GM23338 (cell line): Measurements from ENCODE around the gene PTPN22. TPM values are rescaled to one million over a fixed set of nuclear protein-coding genes. Genes with fewer than 3 reads are reported as not detected.

Source experiments
- ATAC-seq: fragments of 200-7000 bp; cut with Tn5 transposase; 3 replicates; pipeline ENCODE4 v1.9.1; 2020
- DNase-seq: peaks from one replicate; pipeline ENCODE4 v3.0.0-alpha.2; 2015; ENCODE audit warnings: low spot score
- H2AFZ ChIP-seq: fragments of 200-600 bp; sonication (generic); 2 replicates; pipeline ENCODE4 v1.8.0; 2016; ENCODE audit warnings: antibody characterized with exemption, mild to moderate bottlenecking, moderate library complexity
- H3F3A ChIP-seq: fragments of 200-600 bp; sonication (generic); replicated peaks from 2 replicates; pipeline ENCODE4 v1.8.0; 2017; ENCODE audit warnings: antibody characterized with exemption, mixed run types, low read depth
- H3K27ac ChIP-seq: fragments of 200-600 bp; sonication (generic); 2 replicates; pipeline ENCODE4 v1.6.1; 2016; ENCODE audit warnings: low read depth
- H3K27me3 ChIP-seq: fragments of 200-600 bp; sonication (generic); 2 replicates; pipeline ENCODE4 v1.8.0; 2016; ENCODE audit warnings: mild to moderate bottlenecking, mixed run types, moderate library complexity; ENCODE audit not compliant: insufficient read depth
- H3K36me3 ChIP-seq: fragments of 200-600 bp; sonication (generic); 2 replicates; pipeline ENCODE4 v1.8.0; 2016; ENCODE audit warnings: mild to moderate bottlenecking; ENCODE audit not compliant: insufficient read depth
- H3K4me1 ChIP-seq: fragments of 200-600 bp; sonication (generic); 2 replicates; pipeline ENCODE4 v1.8.0; 2016; ENCODE audit warnings: mild to moderate bottlenecking, moderate library complexity; ENCODE audit not compliant: insufficient read depth
- H3K4me2 ChIP-seq: fragments of 200-600 bp; sonication (generic); 2 replicates; pipeline ENCODE4 v1.7.1; 2017; ENCODE audit warnings: mixed run types
- H3K4me3 ChIP-seq: fragments of 200-600 bp; sonication (generic); 2 replicates; pipeline ENCODE4 v1.6.1; 2016; ENCODE audit warnings: mixed run types
- H3K79me2 ChIP-seq: fragments of 200-600 bp; sonication (generic); replicated peaks from 2 replicates; pipeline ENCODE4 v1.8.0; 2017; ENCODE audit warnings: mild to moderate bottlenecking; ENCODE audit not compliant: insufficient read depth
- H3K9me2 ChIP-seq: fragments of 200-600 bp; sonication (generic); 2 replicates; pipeline ENCODE4 v1.8.0; 2017; ENCODE audit not compliant: insufficient read depth
- H4K20me1 ChIP-seq: fragments of 200-600 bp; sonication (generic); replicated peaks from 2 replicates; pipeline ENCODE4 v1.8.0; 2017; ENCODE audit warnings: mild to moderate bottlenecking; ENCODE audit not compliant: insufficient read depth
- H3K27ac Mint-ChIP-seq: 2 replicates; pipeline ENCODE4 v1.8.0; 2020; ENCODE audit warnings: inconsistent platforms, mild to moderate bottlenecking, moderate library complexity, mixed read lengths
- H3K27me3 Mint-ChIP-seq: 3 replicates; pipeline ENCODE4 v1.8.0; 2022; ENCODE audit warnings: low read depth, mild to moderate bottlenecking, moderate library complexity, mixed read lengths, inconsistent platforms; ENCODE audit not compliant: insufficient read depth, poor library complexity
- H3K36me3 Mint-ChIP-seq: 3 replicates; pipeline ENCODE4 v1.8.0; 2021; ENCODE audit warnings: low read depth, mild to moderate bottlenecking, inconsistent platforms, moderate library complexity, mixed read lengths
- H3K4me1 Mint-ChIP-seq: 3 replicates; pipeline ENCODE4 v1.8.0; 2020; ENCODE audit warnings: mild to moderate bottlenecking, inconsistent platforms, mixed read lengths
- H3K4me3 Mint-ChIP-seq: 3 replicates; pipeline ENCODE4 v1.8.0; 2021; ENCODE audit warnings: moderate library complexity, mild to moderate bottlenecking, inconsistent platforms, mixed read lengths
- H3K9me3 Mint-ChIP-seq: 3 replicates; pipeline ENCODE4 v1.8.0; 2020; ENCODE audit warnings: moderate library complexity, mild to moderate bottlenecking, inconsistent platforms, mixed read lengths
- CREB1 ChIP-seq: fragments of 250-450 bp; sonication (Bioruptor Pico); IDR thresholded peaks from 2 replicates; pipeline ENCODE4 v1.5.0; 2020; ENCODE audit warnings: low read depth, mild to moderate bottlenecking, moderate library complexity
- EZH2 ChIP-seq: fragments of 200-600 bp; sonication (generic); IDR thresholded peaks from one replicate; pipeline ENCODE4 v1.8.0; 2017; ENCODE audit warnings: antibody characterized with exemption, mild to moderate bottlenecking, low read depth; ENCODE audit not compliant: unreplicated experiment
- EZH2phosphoT487 ChIP-seq: fragments of 200-600 bp; sonication (generic); IDR thresholded peaks from one replicate; pipeline ENCODE4 v1.8.1; 2018; ENCODE audit warnings: antibody characterized with exemption; ENCODE audit not compliant: unreplicated experiment
- JUNB ChIP-seq: IDR thresholded peaks from one replicate; pipeline ENCODE4 v1.6.1; 2016; ENCODE audit warnings: antibody characterized with exemption; ENCODE audit not compliant: unreplicated experiment
- NANOG ChIP-seq: IDR thresholded peaks from 2 replicates; pipeline ENCODE4 v1.6.1; 2016; ENCODE audit warnings: antibody characterized with exemption, borderline replicate concordance
- POLR2AphosphoS5 ChIP-seq: IDR thresholded peaks from 2 replicates; pipeline ENCODE4 v1.6.1; 2016; ENCODE audit warnings: antibody characterized with exemption, low read depth
- STAT1 ChIP-seq: IDR thresholded peaks from one replicate; pipeline ENCODE4 v1.6.1; 2016; ENCODE audit warnings: antibody characterized with exemption; ENCODE audit not compliant: unreplicated experiment
- ZNF114 ChIP-seq: fragments of 250-450 bp; sonication (Bioruptor Pico); IDR thresholded peaks from 2 replicates; pipeline ENCODE4 v1.5.0; 2020; ENCODE audit warnings: mild to moderate bottlenecking, moderate library complexity
- ZNF331 ChIP-seq: fragments of 250-450 bp; sonication (Bioruptor Pico); IDR thresholded peaks from 2 replicates; pipeline ENCODE4 v1.5.0; 2020; ENCODE audit warnings: low read depth, mild to moderate bottlenecking, moderate library complexity
- polyA plus RNA-seq: library from polyadenylated mRNA; unstranded; fragments of >200 nt; fragmentation: Nextera tagmentation; extraction: Ambion mirVana; gene quantifications from 2 replicates; pipeline ENCODE4 v1.2.1, GENCODE V29; 2016
- total RNA-seq: library from RNA; depleted of rRNA; stranded (reverse); fragments of >200 nt; shearing (Covaris generic); gene quantifications from 2 replicates; pipeline ENCODE4 v1.2.3, GENCODE V29; 2014
- TF ChIP-seq, protein P1 (sequence below), 2 experiments: fragments of 200-600 bp in 1 of 2; sonication (generic) in 1 of 2; conservative IDR thresholded peaks; 2 replicates each; pipeline versions ENCODE4 v1.5.1 to v1.6.1; 2016 to 2017; ENCODE audit warnings: antibody characterized with exemption in 2 of 2, low read depth in 2 of 2, mild to moderate bottlenecking in 2 of 2, moderate library complexity in 1 of 2
- TF ChIP-seq, protein P2 (sequence below): IDR thresholded peaks from 2 replicates; pipeline ENCODE4 v1.6.1; 2016; ENCODE audit warnings: antibody characterized with exemption
- TF ChIP-seq, protein P3 (sequence below): IDR thresholded peaks from one replicate; pipeline ENCODE4 v1.6.1; 2018; ENCODE audit warnings: antibody characterized with exemption; ENCODE audit not compliant: unreplicated experiment
- TF ChIP-seq, protein P4 (sequence below): fragments of 250-450 bp; sonication (Bioruptor Pico); IDR thresholded peaks from 2 replicates; pipeline ENCODE4 v1.5.0; 2020; ENCODE audit warnings: mild to moderate bottlenecking, moderate library complexity

Gene PTPN22
- total and polyA plus RNA-seq, 2 experiments from 2014 or later: 0.08 TPM; not detected in 1

DNA sequence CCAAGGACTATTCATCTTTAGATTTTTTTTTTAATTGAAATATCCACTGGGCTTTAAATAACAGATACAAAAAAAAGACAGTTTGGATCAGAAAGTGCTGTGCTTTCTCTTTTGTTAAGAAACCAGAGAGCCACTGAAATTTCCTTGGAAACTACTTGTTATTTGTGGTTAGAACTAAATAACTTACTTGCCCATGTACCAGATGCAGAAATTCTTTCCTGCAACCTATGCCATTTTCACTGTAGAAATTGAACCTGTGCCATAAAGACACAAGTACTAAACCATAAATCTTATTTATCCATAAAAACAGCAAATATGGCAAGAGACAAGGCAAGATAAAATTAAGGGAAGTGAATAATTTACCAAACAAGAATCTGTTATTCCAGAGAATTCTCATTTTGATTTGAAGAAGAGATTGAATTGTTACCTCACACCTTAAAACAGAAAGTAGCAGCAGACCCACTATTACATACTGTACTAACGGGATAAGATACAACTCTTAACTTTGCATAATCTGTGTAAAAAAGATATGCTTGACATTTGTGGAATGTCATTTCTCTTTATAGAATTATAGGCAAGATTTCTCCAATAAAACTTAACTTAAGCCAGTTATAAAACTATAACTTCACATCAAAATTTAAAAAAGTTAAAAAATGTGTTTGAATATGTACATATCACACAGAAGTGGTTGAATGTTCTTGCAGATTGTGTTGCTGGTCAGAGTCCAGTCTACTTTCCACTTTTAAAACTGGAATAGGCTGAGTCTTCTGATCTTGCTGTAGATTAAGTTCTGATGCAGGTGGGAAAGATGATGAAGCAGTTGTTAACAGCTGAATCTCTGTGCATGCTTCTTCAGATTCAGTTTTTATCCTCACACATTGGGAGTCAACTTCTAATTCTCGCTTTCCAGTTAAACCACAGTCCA is 105.9 kb downstream of the PTPN22 start:
- no peaks in the 10 kb centered on the region for H3K79me2 ChIP-seq
- Mint-ChIP-seq H3K36me3 (peaks cover 21% of the 10 kb centered on the region), H3K9me3 (no peaks in the 10 kb centered on the region), H3K4me1 (peaks cover 27% of the 10 kb centered on the region), H3K27ac (no peak overlapping the region), H3K4me3 (no peak overlapping the region), H3K27me3 (no peaks in the 10 kb centered on the region)
- no peak overlapping the region for H2AFZ ChIP-seq
- no peak overlapping the region for H3K4me3 ChIP-seq
- no peaks in the 10 kb centered on the region for H3K27me3 ChIP-seq
- TF ChIP-seq STAT1 (no peak), POLR2AphosphoS5 (no peak), EZH2phosphoT487 (no peak), ZNF331 (CRISPR knock-in tag) (no peak), CREB1 (CRISPR knock-in tag) (no peak), JUNB (no peak), ZNF114 (CRISPR knock-in tag) (no peak), NANOG (no peak), EZH2 (no peak)
- TF ChIP-seq, protein P1, sequence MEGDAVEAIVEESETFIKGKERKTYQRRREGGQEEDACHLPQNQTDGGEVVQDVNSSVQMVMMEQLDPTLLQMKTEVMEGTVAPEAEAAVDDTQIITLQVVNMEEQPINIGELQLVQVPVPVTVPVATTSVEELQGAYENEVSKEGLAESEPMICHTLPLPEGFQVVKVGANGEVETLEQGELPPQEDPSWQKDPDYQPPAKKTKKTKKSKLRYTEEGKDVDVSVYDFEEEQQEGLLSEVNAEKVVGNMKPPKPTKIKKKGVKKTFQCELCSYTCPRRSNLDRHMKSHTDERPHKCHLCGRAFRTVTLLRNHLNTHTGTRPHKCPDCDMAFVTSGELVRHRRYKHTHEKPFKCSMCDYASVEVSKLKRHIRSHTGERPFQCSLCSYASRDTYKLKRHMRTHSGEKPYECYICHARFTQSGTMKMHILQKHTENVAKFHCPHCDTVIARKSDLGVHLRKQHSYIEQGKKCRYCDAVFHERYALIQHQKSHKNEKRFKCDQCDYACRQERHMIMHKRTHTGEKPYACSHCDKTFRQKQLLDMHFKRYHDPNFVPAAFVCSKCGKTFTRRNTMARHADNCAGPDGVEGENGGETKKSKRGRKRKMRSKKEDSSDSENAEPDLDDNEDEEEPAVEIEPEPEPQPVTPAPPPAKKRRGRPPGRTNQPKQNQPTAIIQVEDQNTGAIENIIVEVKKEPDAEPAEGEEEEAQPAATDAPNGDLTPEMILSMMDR (conservative IDR thresholded peaks at IDR 0.05; ENCODE audit: low read depth in 2 of 2): no peak
- TF ChIP-seq, protein P2, sequence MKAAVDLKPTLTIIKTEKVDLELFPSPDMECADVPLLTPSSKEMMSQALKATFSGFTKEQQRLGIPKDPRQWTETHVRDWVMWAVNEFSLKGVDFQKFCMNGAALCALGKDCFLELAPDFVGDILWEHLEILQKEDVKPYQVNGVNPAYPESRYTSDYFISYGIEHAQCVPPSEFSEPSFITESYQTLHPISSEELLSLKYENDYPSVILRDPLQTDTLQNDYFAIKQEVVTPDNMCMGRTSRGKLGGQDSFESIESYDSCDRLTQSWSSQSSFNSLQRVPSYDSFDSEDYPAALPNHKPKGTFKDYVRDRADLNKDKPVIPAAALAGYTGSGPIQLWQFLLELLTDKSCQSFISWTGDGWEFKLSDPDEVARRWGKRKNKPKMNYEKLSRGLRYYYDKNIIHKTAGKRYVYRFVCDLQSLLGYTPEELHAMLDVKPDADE: no peak
- TF ChIP-seq, protein P3, sequence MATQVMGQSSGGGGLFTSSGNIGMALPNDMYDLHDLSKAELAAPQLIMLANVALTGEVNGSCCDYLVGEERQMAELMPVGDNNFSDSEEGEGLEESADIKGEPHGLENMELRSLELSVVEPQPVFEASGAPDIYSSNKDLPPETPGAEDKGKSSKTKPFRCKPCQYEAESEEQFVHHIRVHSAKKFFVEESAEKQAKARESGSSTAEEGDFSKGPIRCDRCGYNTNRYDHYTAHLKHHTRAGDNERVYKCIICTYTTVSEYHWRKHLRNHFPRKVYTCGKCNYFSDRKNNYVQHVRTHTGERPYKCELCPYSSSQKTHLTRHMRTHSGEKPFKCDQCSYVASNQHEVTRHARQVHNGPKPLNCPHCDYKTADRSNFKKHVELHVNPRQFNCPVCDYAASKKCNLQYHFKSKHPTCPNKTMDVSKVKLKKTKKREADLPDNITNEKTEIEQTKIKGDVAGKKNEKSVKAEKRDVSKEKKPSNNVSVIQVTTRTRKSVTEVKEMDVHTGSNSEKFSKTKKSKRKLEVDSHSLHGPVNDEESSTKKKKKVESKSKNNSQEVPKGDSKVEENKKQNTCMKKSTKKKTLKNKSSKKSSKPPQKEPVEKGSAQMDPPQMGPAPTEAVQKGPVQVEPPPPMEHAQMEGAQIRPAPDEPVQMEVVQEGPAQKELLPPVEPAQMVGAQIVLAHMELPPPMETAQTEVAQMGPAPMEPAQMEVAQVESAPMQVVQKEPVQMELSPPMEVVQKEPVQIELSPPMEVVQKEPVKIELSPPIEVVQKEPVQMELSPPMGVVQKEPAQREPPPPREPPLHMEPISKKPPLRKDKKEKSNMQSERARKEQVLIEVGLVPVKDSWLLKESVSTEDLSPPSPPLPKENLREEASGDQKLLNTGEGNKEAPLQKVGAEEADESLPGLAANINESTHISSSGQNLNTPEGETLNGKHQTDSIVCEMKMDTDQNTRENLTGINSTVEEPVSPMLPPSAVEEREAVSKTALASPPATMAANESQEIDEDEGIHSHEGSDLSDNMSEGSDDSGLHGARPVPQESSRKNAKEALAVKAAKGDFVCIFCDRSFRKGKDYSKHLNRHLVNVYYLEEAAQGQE: no peak
- TF ChIP-seq, protein P4, sequence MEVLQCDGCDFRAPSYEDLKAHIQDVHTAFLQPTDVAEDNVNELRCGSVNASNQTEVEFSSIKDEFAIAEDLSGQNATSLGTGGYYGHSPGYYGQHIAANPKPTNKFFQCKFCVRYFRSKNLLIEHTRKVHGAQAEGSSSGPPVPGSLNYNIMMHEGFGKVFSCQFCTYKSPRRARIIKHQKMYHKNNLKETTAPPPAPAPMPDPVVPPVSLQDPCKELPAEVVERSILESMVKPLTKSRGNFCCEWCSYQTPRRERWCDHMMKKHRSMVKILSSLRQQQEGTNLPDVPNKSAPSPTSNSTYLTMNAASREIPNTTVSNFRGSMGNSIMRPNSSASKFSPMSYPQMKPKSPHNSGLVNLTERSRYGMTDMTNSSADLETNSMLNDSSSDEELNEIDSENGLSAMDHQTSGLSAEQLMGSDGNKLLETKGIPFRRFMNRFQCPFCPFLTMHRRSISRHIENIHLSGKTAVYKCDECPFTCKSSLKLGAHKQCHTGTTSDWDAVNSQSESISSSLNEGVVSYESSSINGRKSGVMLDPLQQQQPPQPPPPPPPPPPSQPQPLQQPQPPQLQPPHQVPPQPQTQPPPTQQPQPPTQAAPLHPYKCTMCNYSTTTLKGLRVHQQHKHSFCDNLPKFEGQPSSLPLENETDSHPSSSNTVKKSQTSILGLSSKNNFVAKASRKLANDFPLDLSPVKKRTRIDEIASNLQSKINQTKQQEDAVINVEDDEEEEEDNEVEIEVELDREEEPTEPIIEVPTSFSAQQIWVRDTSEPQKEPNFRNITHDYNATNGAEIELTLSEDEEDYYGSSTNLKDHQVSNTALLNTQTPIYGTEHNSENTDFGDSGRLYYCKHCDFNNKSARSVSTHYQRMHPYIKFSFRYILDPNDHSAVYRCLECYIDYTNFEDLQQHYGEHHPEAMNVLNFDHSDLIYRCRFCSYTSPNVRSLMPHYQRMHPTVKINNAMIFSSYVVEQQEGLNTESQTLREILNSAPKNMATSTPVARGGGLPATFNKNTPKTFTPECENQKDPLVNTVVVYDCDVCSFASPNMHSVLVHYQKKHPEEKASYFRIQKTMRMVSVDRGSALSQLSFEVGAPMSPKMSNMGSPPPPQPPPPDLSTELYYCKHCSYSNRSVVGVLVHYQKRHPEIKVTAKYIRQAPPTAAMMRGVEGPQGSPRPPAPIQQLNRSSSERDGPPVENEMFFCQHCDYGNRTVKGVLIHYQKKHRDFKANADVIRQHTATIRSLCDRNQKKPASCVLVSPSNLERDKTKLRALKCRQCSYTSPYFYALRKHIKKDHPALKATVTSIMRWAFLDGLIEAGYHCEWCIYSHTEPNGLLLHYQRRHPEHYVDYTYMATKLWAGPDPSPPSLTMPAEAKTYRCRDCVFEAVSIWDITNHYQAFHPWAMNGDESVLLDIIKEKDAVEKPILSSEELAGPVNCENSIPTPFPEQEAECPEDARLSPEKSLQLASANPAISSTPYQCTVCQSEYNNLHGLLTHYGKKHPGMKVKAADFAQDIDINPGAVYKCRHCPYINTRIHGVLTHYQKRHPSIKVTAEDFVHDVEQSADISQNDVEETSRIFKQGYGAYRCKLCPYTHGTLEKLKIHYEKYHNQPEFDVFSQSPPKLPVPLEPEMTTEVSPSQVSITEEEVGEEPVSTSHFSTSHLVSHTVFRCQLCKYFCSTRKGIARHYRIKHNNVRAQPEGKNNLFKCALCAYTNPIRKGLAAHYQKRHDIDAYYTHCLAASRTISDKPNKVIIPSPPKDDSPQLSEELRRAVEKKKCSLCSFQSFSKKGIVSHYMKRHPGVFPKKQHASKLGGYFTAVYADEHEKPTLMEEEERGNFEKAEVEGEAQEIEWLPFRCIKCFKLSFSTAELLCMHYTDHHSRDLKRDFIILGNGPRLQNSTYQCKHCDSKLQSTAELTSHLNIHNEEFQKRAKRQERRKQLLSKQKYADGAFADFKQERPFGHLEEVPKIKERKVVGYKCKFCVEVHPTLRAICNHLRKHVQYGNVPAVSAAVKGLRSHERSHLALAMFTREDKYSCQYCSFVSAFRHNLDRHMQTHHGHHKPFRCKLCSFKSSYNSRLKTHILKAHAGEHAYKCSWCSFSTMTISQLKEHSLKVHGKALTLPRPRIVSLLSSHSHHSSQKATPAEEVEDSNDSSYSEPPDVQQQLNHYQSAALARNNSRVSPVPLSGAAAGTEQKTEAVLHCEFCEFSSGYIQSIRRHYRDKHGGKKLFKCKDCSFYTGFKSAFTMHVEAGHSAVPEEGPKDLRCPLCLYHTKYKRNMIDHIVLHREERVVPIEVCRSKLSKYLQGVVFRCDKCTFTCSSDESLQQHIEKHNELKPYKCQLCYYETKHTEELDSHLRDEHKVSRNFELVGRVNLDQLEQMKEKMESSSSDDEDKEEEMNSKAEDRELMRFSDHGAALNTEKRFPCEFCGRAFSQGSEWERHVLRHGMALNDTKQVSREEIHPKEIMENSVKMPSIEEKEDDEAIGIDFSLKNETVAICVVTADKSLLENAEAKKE (CRISPR knock-in tag): no peak
- peaks cover 17% of the 10 kb centered on the region for H3K4me1 ChIP-seq
- H3K4me2 ChIP-seq: no peak overlapping the region
- H3K36me3 ChIP-seq: peaks cover 6% of the 10 kb centered on the region
- no peaks in the 10 kb centered on the region; the same call in 1 of the 2 replicates for H3F3A ChIP-seq
- no peaks in the 10 kb centered on the region for H4K20me1 ChIP-seq
- no peak overlapping the region for H3K27ac ChIP-seq
- H3K9me2 ChIP-seq: no peaks in the 10 kb centered on the region
- ATAC-seq (no peak), DNase-seq (no peak)
